ENCODE data around the gene S100A7A.

S100A7A gene

DNA sequence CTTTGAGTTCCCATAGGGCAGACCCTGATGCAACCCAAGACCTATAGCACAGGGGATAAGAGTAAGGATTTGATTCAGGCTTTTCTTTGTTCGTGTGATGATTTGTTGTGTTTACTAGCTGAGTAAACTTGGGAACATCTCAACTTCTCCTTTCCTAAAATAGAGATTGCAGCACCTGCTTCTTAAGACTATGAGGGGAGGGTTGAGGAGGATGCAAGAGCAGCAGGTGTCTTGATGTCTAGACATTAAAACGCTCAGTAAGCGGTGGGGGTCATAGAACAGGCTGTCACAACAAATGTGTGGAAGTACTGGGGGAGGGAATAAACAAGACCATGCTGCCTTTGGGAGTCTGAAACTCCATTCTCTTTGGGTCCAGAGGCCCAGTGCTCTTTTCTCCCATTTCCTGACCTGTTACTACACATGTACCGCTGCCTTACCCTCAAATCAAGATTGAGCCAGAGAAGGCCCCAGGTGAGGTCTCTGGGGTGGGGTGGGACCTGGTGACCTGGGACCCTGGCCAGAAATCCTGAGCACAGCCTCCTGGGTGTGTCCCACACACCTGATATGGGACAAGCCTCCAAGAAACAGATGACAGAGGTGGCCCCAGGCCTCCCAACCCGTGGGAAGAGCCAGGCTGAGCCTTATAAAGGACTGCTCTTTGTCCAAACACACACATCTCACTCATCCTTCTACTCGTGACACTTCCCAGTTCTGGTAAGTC is at the start of gene S100A7A:
Gene S100A7A, plus strand, starts transcription at position 671 of the 721 bp plus-strand sequence. CDS start 1,563 bp downstream, outside the sequence.
- DNase-seq (ENCODE audit: low spot score): no peak

- DNase-seq (ENCODE audit: low spot score): no peak
These were observed 49.2 kb upstream of the S100A7A start for GRCh38 chr1:153367090-153367489.

- no peak for DNase-seq (ENCODE audit: low spot score)
These were observed 47.8 kb upstream of the S100A7A start for GRCh38 chr1:153368495-153368894.

DNA sequence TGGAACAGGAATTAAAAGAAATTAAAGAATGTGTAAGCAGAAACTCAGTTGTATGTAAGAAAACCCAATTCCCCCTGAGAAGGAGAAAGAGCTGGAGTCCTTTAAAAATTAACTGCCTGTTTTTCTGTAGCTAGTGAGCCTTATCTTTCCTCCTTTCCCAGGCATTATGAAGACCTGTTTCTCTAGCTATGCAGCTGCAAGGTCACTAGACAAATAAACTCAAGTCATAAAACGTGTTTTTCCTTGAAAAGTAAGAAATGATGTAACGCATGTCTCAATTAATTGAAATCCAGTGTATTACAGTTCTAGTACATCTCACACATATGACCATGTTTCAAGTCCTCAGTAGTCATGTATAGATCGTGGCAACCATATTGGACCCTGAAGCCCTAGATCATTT is 46.2 kb upstream of the S100A7A start:
- no peak for DNase-seq (ENCODE audit: low spot score)

GRCh38 chr1:153371231-153371630 is 45.1 kb upstream of the S100A7A start:
- no peak for DNase-seq (ENCODE audit: low spot score)

DNA sequence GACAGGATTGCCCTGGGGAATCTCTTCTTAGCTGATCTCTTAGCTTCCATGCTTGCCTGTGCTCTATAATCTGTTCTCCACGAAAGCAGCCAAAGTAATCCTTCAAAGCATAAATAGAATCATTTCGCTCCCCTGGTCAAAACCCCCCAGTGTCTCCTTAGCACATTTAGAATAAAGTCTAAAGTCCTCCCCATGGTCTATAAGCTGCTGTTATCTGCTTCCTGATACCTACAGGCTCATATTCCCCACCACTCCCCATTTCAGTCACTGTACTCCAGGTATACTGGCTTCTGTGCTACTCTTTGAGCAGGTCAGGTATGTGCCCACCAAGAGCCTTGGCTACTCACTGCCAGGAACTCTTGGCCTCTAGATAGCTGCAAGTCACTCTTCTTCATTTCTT is 43.7 kb upstream of the S100A7A start:
- DNase-seq (ENCODE audit: low spot score): no peak

GRCh38 chr1:153374071-153374470 is 42.2 kb upstream of the S100A7A start:
- no peak for DNase-seq (ENCODE audit: low spot score)

DNA sequence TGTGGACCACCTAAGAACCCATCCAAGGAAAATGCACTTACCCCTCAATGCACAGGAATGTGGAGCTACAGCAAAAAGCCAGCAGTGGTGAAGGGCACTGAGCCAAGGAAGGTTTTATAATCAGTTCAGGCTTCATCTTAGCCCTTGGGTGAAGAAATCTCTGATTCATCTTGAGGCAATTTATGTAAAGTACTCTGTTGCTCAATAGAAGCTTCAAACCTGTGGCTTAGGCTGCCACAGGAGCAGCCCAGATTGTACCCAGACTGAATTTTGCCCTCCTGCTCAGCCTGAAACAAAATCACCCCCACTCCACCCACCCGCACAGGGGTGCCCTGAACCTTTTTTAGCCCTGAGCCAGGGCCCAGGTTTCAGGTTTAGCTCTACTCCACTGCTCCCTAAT is 40.8 kb upstream of the S100A7A start, which contains the start of gene S100A12:
Gene S100A12, minus strand, starts transcription at position 111 of the 400 bp plus-strand sequence. CDS start 1,029 bp downstream, outside the sequence.
- peak; percentile 82 for DNase-seq (ENCODE audit: low spot score)

- no peak for DNase-seq (ENCODE audit: low spot score)
These were observed 36.7 kb upstream of the S100A7A start for GRCh38 chr1:153379591-153379990.

GRCh38 chr1:153380711-153381110 is 35.6 kb upstream of the S100A7A start:
- no peak for DNase-seq (ENCODE audit: low spot score)

DNA sequence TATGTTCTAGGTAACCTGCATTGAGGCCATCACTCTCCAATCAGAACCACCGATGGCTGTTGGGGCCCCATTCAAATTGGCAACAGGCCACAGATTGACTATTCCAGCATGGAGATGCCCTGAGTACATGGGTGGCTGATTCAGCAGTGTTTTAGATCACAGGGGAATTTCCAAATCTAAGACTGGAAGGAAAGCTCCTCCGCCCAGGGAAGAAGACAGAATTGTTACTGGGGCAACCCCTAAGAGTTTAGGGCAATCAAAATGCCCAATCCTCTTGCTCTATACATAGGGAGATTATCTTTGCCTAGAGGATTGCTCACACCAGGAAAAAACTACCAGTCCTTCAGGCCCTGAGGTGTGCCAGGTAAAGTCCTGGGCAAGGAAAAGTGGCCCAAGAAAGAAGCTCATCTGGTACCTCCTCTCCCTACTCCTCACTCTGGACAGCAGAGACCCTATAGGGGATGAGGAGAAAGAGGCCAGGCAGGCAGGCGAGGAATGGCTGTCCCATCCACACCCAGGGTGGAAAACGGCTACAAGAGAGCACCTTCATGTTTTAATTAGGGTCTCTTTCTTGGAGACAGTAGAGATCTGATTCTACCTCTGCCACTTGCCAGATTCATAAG is 31.3 kb upstream of the S100A7A start:
- no peak for DNase-seq (ENCODE audit: low spot score)

DNA sequence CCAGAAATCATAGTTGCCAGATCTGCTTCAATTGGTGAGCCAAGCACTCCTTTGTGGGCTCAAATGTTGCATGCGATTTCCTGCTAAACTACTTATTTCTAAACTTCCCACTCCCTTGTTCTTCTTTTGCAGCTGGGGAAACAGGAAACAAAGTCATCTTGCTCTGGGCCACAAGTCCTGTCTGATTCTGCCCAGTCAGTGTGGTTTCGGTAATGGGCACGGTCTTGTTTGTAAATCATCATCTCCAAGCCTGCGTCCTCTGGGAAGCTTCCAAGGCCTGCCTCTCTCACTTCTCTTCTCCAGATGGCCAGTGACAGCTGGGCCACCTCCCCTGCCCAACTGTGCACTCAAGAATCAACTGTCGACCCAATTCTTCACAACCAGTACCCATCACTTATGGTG is 29.8 kb upstream of the S100A7A start:
- no peak for DNase-seq (ENCODE audit: low spot score)

GRCh38 chr1:153387001-153387400 is 29.3 kb upstream of the S100A7A start:
- DNase-seq (ENCODE audit: low spot score): no peak

GRCh38 chr1:153387785-153388184 is 28.5 kb upstream of the S100A7A start:
- no peak for DNase-seq (ENCODE audit: low spot score)

DNA sequence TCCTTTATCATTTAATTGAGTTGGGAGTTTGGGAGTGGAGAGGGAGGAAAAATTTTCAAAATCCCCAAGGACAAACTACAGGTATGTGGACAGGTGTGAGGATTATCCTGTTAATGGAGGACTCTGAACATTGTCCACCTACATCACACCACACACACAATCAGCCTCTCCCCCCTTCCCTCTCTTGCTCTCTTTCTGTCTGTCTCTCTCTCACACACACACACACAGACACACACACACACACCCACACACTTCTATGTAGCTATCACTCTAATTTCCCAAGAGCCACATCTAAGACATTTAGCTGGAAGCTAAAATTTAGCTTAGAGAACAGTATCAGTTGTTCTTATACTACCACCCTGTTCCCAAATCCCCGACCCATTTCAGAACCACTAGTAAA is 26.9 kb upstream of the S100A7A start:
- no peak for DNase-seq (ENCODE audit: low spot score)

- no peak for DNase-seq (ENCODE audit: low spot score)
These were observed 26.1 kb upstream of the S100A7A start for GRCh38 chr1:153389973-153390879.

DNA sequence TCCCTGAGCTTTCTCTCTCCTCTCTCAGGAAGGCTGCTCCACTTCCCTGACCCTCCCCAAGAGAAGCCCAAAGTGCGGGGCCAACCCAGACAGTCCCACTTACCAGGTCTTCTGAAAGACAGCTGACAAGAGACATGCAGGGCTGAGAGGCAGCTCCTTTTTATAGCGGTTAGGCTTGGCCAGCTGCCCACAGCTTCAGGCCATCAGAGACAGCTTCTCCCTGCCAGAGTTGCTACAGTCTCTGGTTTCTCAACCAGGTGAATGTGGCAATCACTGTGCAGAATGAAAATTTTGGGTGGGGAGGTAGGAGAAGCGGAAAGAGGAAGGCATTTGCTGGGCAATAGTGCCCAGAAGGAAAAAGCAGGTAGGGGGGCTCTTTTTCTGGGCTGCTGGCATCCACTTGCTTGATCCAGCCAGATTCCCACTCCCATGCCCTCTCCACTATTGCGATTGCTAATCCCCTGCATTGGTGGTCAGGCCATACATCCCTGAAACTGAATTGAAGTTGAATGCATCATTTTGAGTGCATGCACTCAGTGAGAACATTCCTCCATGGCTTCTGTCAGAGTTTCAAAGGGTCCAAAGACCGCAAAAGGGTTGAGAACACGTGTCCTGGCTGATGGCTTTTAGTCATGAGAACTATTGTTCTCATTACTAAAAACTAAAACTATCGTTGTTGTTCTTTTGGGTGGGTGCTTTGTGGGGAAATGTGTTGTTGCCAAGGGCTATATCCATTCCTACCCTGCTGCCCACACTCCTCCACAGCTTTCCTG is 25.2 kb upstream of the S100A7A start, which contains the start of gene S100A8:
Gene S100A8, minus strand, starts transcription at position 136 of the 773 bp plus-strand sequence. CDS start 538 bp downstream, outside the sequence.
- DNase-seq (ENCODE audit: low spot score): no peak

GRCh38 chr1:153392258-153392657 is 24.1 kb upstream of the S100A7A start:
- no peak for DNase-seq (ENCODE audit: low spot score)

GRCh38 chr1:153392822-153393221 is 23.5 kb upstream of the S100A7A start:
- DNase-seq (ENCODE audit: low spot score): no peak

- no peak for DNase-seq (ENCODE audit: low spot score)
These were observed 22.4 kb upstream of the S100A7A start for GRCh38 chr1:153393926-153394325.

DNA sequence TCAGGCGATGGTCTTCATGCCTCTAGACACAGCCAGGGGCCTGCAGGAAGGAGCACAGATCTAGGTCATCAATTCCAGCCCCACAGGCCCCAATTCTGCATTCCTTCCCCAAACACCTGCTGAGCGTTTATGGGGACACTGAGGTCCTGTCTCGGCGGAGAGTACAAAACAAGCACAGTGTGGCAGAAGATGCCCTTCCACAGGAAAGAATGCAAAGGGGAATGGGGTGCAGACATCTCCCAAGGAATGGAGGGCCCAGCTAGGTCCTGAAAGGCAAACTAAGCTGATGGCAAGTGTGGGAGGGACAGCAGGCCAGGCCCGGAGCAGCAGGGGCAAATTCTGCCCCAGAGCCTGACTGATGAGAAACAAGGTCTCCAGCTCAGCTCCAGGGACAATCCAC is 21.9 kb upstream of the S100A7A start:
- no peak for DNase-seq (ENCODE audit: low spot score)

Data from GM03348 (cell line).